Astrocyte (in vitro differentiated cells and primary cell): ENCODE measurements around the gene KBTBD12. TPM values are rescaled to one million over a fixed set of nuclear protein-coding genes. Genes with fewer than 3 reads are reported as not detected.

Experiments used
- DNase-seq: peaks from one replicate; pipeline ENCODE4 v3.0.0-alpha.2; 2010; ENCODE audit warnings: low read depth
- FAIRE-seq: peaks from 2 replicates; lab custom pipeline; 2011; peaks lifted over from hg19 to GRCh38; lab: Jason Lieb, UNC
- H2AFZ ChIP-seq: 2 replicates; pipeline ENCODE4 v1.6.0; 2012; ENCODE audit warnings: low read depth, low read length, inconsistent platforms
- H3K27ac ChIP-seq: 2 replicates; pipeline ENCODE4 v1.5.1; 2011; ENCODE audit warnings: low read depth, low read length, inconsistent platforms
- H3K27me3 ChIP-seq: 2 replicates; pipeline ENCODE4 v1.6.0; 2011; ENCODE audit warnings: low read length, inconsistent platforms; ENCODE audit not compliant: insufficient read depth
- H3K36me3 ChIP-seq: 2 replicates; pipeline ENCODE4 v1.5.1; 2011; ENCODE audit warnings: low read length, inconsistent platforms; ENCODE audit not compliant: insufficient read depth
- H3K4me1 ChIP-seq: 2 replicates; pipeline ENCODE4 v1.5.1; 2011; ENCODE audit warnings: low read length, inconsistent platforms; ENCODE audit not compliant: insufficient read depth
- H3K4me2 ChIP-seq: 2 replicates; pipeline ENCODE4 v1.6.0; 2012; ENCODE audit warnings: low read length, inconsistent platforms
- H3K4me3 ChIP-seq: 2 replicates; pipeline ENCODE4 v1.5.1; 2011; ENCODE audit warnings: low read depth, mild to moderate bottlenecking, low read length, inconsistent platforms; ENCODE audit not compliant: insufficient read depth
- H3K79me2 ChIP-seq: 2 replicates; pipeline ENCODE4 v1.6.0; 2012; ENCODE audit warnings: mild to moderate bottlenecking, low read length, inconsistent platforms; ENCODE audit not compliant: insufficient read depth
- H3K9ac ChIP-seq: 2 replicates; pipeline ENCODE4 v1.6.0; 2012; ENCODE audit warnings: mild to moderate bottlenecking, low read length, inconsistent platforms
- H3K9me3 ChIP-seq: 2 replicates; pipeline ENCODE4 v1.5.1; 2012; ENCODE audit warnings: low read depth, mild to moderate bottlenecking, low read length, inconsistent platforms; ENCODE audit not compliant: insufficient read depth
- H4K20me1 ChIP-seq: 2 replicates; pipeline ENCODE4 v1.6.0; 2012; ENCODE audit warnings: low read length, inconsistent platforms; ENCODE audit not compliant: insufficient read depth
- H3K27ac Mint-ChIP-seq: one replicate; pipeline ENCODE4 v1.8.0; 2021; ENCODE audit warnings: mild to moderate bottlenecking, mixed read lengths; ENCODE audit not compliant: unreplicated experiment
- H3K27me3 Mint-ChIP-seq: one replicate; pipeline ENCODE4 v1.8.0; 2021; ENCODE audit warnings: low read depth, mixed read lengths; ENCODE audit not compliant: unreplicated experiment
- H3K36me3 Mint-ChIP-seq: one replicate; pipeline ENCODE4 v1.8.0; 2021; ENCODE audit warnings: low read depth, mixed read lengths; ENCODE audit not compliant: unreplicated experiment
- H3K4me1 Mint-ChIP-seq: one replicate; pipeline ENCODE4 v1.8.0; 2021; ENCODE audit warnings: low read depth, mixed read lengths; ENCODE audit not compliant: unreplicated experiment
- H3K4me3 Mint-ChIP-seq: one replicate; pipeline ENCODE4 v1.8.0; 2021; ENCODE audit warnings: mild to moderate bottlenecking, moderate library complexity, mixed read lengths; ENCODE audit not compliant: unreplicated experiment
- H3K9me3 Mint-ChIP-seq: one replicate; pipeline ENCODE4 v1.8.0; 2021; ENCODE audit warnings: mild to moderate bottlenecking, mixed read lengths; ENCODE audit not compliant: unreplicated experiment
- CTCF ChIP-seq: IDR thresholded peaks from 2 replicates; pipeline ENCODE4 v1.5.1; 2011; ENCODE audit warnings: low read depth, mild to moderate bottlenecking, inconsistent platforms, low read length, moderate library complexity; ENCODE audit not compliant: insufficient read depth
- EZH2 ChIP-seq: IDR thresholded peaks from 2 replicates; pipeline ENCODE4 v1.6.1; 2012; ENCODE audit warnings: mild to moderate bottlenecking, low read length, inconsistent platforms; ENCODE audit not compliant: insufficient read depth
- total RNA-seq: library from RNA; stranded (reverse); gene quantifications from 2 replicates; pipeline ENCODE4 v1.2.1, GENCODE V29; 2021

KBTBD12 gene
- total RNA-seq, 1 donor from 2014 or later: not detected

- Histone ChIP-seq H3K9ac (no peak overlapping the region), H3K4me3 (no peak overlapping the region), H4K20me1 (no peaks in the 10 kb centered on the region), H3K27me3 (peaks cover 2% of the 10 kb centered on the region), H3K36me3 (no peaks in the 10 kb centered on the region), H3K4me2 (no peak overlapping the region), H3K79me2 (no peaks in the 10 kb centered on the region), H2AFZ (no peak overlapping the region), H3K27ac (no peak overlapping the region), H3K9me3 (no peaks in the 10 kb centered on the region), H3K4me1 (no peaks in the 10 kb centered on the region)
- H3K27me3 Mint-ChIP-seq: peaks cover 12% of the 10 kb centered on the region
- no peaks in the 10 kb centered on the region for H3K4me1 Mint-ChIP-seq
- H3K36me3 Mint-ChIP-seq: no peaks in the 10 kb centered on the region
- peak; percentile 84 for FAIRE-seq
- DNase-seq: peak; percentile 45
- no peak overlapping the region for H3K27ac Mint-ChIP-seq
- H3K4me3 Mint-ChIP-seq: no peak overlapping the region
- TF ChIP-seq EZH2: no peak
- TF ChIP-seq CTCF: no peak
- H3K9me3 Mint-ChIP-seq: peaks cover 5% of the 10 kb centered on the region
These were observed 36.2 kb downstream of the KBTBD12 start for GRCh38 chr3:127951276-127951675.

GRCh38 chr3:127953091-127954035, 38.3 kb downstream of the KBTBD12 start:
- TF ChIP-seq EZH2: no peak
- TF ChIP-seq CTCF: no peak
- Histone ChIP-seq H3K27me3 (no peaks in the 10 kb centered on the region), H3K79me2 (no peaks in the 10 kb centered on the region), H3K4me3 (no peak overlapping the region), H3K27ac (no peak overlapping the region), H3K36me3 (no peaks in the 10 kb centered on the region), H3K4me2 (no peak overlapping the region), H3K9me3 (no peaks in the 10 kb centered on the region), H2AFZ (no peak overlapping the region), H4K20me1 (no peaks in the 10 kb centered on the region), H3K4me1 (no peaks in the 10 kb centered on the region), H3K9ac (no peak overlapping the region)
- Mint-ChIP-seq H3K27me3 (peaks cover 6% of the 10 kb centered on the region), H3K4me1 (peaks cover 2% of the 10 kb centered on the region), H3K4me3 (no peak overlapping the region), H3K9me3 (peaks cover 3% of the 10 kb centered on the region), H3K36me3 (peaks cover 2% of the 10 kb centered on the region), H3K27ac (no peak overlapping the region)
- peak; percentile 53 for DNase-seq
- no peak for FAIRE-seq

- no peak for FAIRE-seq
- no peaks in the 10 kb centered on the region for H3K79me2 ChIP-seq
- Mint-ChIP-seq H3K9me3 (peaks cover 3% of the 10 kb centered on the region), H3K27me3 (peaks cover 3% of the 10 kb centered on the region), H3K27ac (no peak overlapping the region), H3K4me3 (no peak overlapping the region), H3K36me3 (peaks cover 2% of the 10 kb centered on the region), H3K4me1 (peaks cover 10% of the 10 kb centered on the region)
- no peak for DNase-seq
- H3K36me3 ChIP-seq: no peaks in the 10 kb centered on the region
- no peaks in the 10 kb centered on the region for H3K4me1 ChIP-seq
- no peak overlapping the region for H2AFZ ChIP-seq
- no peaks in the 10 kb centered on the region for H3K9me3 ChIP-seq
- H3K27me3 ChIP-seq: no peaks in the 10 kb centered on the region
- TF ChIP-seq EZH2 (no peak), CTCF (no peak)
- no peak overlapping the region for H3K27ac ChIP-seq
- H3K4me2 ChIP-seq: no peak overlapping the region
- H4K20me1 ChIP-seq: no peaks in the 10 kb centered on the region
- no peak overlapping the region for H3K9ac ChIP-seq
- no peak overlapping the region for H3K4me3 ChIP-seq
These were observed 39.6 kb downstream of the KBTBD12 start for GRCh38 chr3:127954640-127955039.
